Activated CD4-positive, alpha-beta memory T cell treated with anti-CD3 and anti-CD28 coated beads, Interleukin-2, amount 10 ng/mL, durations not matched to agents 7 days and 5 days (primary cell): ENCODE results near the gene GATA2. TPM values are rescaled to one million over a fixed set of nuclear protein-coding genes. Genes with fewer than 3 reads are reported as not detected.

ENCODE experiments used
- CTCF ChIA-PET: fragments of 350-600 bp; sonication (Branson Sonifier 250); formaldehyde crosslinking; loops from one replicate; lab custom pipeline; 2021; ENCODE audit warnings: antibody characterized with exemption, inconsistent platforms; lab: Charles Lee
- POLR2A ChIA-PET: fragments of 350-600 bp; sonication (Branson Sonifier 250); formaldehyde crosslinking; loops from one replicate; lab custom pipeline; 2021; ENCODE audit warnings: antibody characterized with exemption; lab: Charles Lee
- DNase-seq: peaks from one replicate; pipeline ENCODE4 v3.0.0-alpha.2; 2020
- H3K27ac Mint-ChIP-seq: one replicate; pipeline ENCODE4 v1.8.0; 2021; ENCODE audit warnings: mild to moderate bottlenecking, mixed read lengths
- H3K27me3 Mint-ChIP-seq: one replicate; pipeline ENCODE4 v1.8.0; 2021; ENCODE audit warnings: mixed read lengths
- H3K36me3 Mint-ChIP-seq: one replicate; pipeline ENCODE4 v1.8.0; 2021; ENCODE audit warnings: low read depth, mixed read lengths
- H3K4me1 Mint-ChIP-seq: one replicate; pipeline ENCODE4 v1.8.0; 2021; ENCODE audit warnings: mixed read lengths
- H3K4me3 Mint-ChIP-seq: one replicate; pipeline ENCODE4 v1.8.0; 2021; ENCODE audit warnings: mild to moderate bottlenecking, mixed read lengths
- H3K9me3 Mint-ChIP-seq: one replicate; pipeline ENCODE4 v1.8.0; 2021; ENCODE audit warnings: mixed read lengths
- total RNA-seq, 2 experiments: library from RNA; stranded (reverse); gene quantifications; one replicate each; pipeline ENCODE4 v1.2.3, GENCODE V29; 2021

Gene GATA2
- total RNA-seq, 2 experiments from 2014 or later, result 0.08 to 0.23 TPM

- peaks cover 27% of the 10 kb centered on the region for H3K4me1 Mint-ChIP-seq
- DNase-seq, result no peak
- H3K36me3 Mint-ChIP-seq, result no peaks in the 10 kb centered on the region
- H3K27ac Mint-ChIP-seq, result no peak overlapping the region
- peaks cover 70% of the 10 kb centered on the region for H3K27me3 Mint-ChIP-seq
- POLR2A ChIA-PET, result no interaction called here
- H3K4me3 Mint-ChIP-seq, result peak overlapping the region; percentile 56
- CTCF ChIA-PET, result interaction anchor here (1.5 kb wide), 1 partner anchor 63 kb away, joined by 5 read pairs; no protein-coding TSS in a partner anchor
- no peaks in the 10 kb centered on the region for H3K9me3 Mint-ChIP-seq
Measured at GRCh38 chr3:128489927-128490649, 2.9 kb downstream of the GATA2 start.

GRCh38 chr3:128489674-128489926, 3.4 kb downstream of the GATA2 start:
- POLR2A ChIA-PET, result no interaction called here
- CTCF ChIA-PET, result interaction anchor here (1.5 kb wide), 1 partner anchor 62 kb away, joined by 5 read pairs; no protein-coding TSS in a partner anchor
- no peak for DNase-seq
- no peaks in the 10 kb centered on the region for H3K36me3 Mint-ChIP-seq
- H3K4me1 Mint-ChIP-seq, result peaks cover 27% of the 10 kb centered on the region
- no peak overlapping the region for H3K27ac Mint-ChIP-seq
- H3K27me3 Mint-ChIP-seq, result peaks cover 72% of the 10 kb centered on the region
- no peaks in the 10 kb centered on the region for H3K9me3 Mint-ChIP-seq
- H3K4me3 Mint-ChIP-seq, result peak overlapping the region; percentile 56

- no peaks in the 10 kb centered on the region for H3K9me3 Mint-ChIP-seq
- CTCF ChIA-PET, result interaction anchor here (1.5 kb wide), 1 partner anchor 62 kb away, joined by 5 read pairs; no protein-coding TSS in a partner anchor
- H3K36me3 Mint-ChIP-seq, result no peaks in the 10 kb centered on the region
- peak; percentile 41 for DNase-seq
- peaks cover 72% of the 10 kb centered on the region for H3K27me3 Mint-ChIP-seq
- peak overlapping the region; percentile 53 for H3K4me3 Mint-ChIP-seq
- POLR2A ChIA-PET, result no interaction called here
- peaks cover 27% of the 10 kb centered on the region for H3K4me1 Mint-ChIP-seq
- no peak overlapping the region for H3K27ac Mint-ChIP-seq
Measured at GRCh38 chr3:128488991-128489673, 3.9 kb downstream of the GATA2 start.

- CTCF ChIA-PET, result no interaction called here
- no peak for DNase-seq
- Mint-ChIP-seq H3K36me3 (no peaks in the 10 kb centered on the region), H3K9me3 (no peaks in the 10 kb centered on the region), H3K4me1 (peaks cover 29% of the 10 kb centered on the region), H3K27ac (no peak overlapping the region), H3K4me3 (peak overlapping the region; percentile 53), H3K27me3 (peaks cover 72% of the 10 kb centered on the region)
- POLR2A ChIA-PET, result no interaction called here
Measured at GRCh38 chr3:128488636-128488990, 4.4 kb downstream of the GATA2 start.

- Mint-ChIP-seq H3K27ac (no peak overlapping the region), H3K9me3 (no peaks in the 10 kb centered on the region), H3K4me3 (peak overlapping the region; percentile 24), H3K36me3 (no peaks in the 10 kb centered on the region), H3K27me3 (peaks cover 74% of the 10 kb centered on the region), H3K4me1 (peaks cover 30% of the 10 kb centered on the region)
- no peak for DNase-seq
- CTCF ChIA-PET, result interaction anchor here (1.1 kb wide), 1 partner anchor 11 kb away, joined by 3 read pairs; no protein-coding TSS in a partner anchor
- POLR2A ChIA-PET, result no interaction called here
Measured at GRCh38 chr3:128487813-128488635, 5.0 kb downstream of the GATA2 start.

GRCh38 chr3:128487538-128487812, 5.5 kb downstream of the GATA2 start:
- no peak for DNase-seq
- H3K36me3 Mint-ChIP-seq, result no peaks in the 10 kb centered on the region
- H3K9me3 Mint-ChIP-seq, result no peaks in the 10 kb centered on the region
- H3K4me3 Mint-ChIP-seq, result peak overlapping the region; percentile 65
- POLR2A ChIA-PET, result no interaction called here
- peaks cover 78% of the 10 kb centered on the region for H3K27me3 Mint-ChIP-seq
- peaks cover 30% of the 10 kb centered on the region for H3K4me1 Mint-ChIP-seq
- CTCF ChIA-PET, result interaction anchor here (1.1 kb wide), 1 partner anchor 12 kb away, joined by 3 read pairs; no protein-coding TSS in a partner anchor
- H3K27ac Mint-ChIP-seq, result no peak overlapping the region

GRCh38 chr3:128486681-128487537, 6.1 kb downstream of the GATA2 start:
- ChIA-PET POLR2A (no interaction called here), CTCF (interaction anchor here (1.1 kb wide), 1 partner anchor 12 kb away, joined by 3 read pairs; no protein-coding TSS in a partner anchor)
- Mint-ChIP-seq H3K27me3 (peaks cover 80% of the 10 kb centered on the region), H3K27ac (no peak overlapping the region), H3K4me3 (peak overlapping the region; percentile 65), H3K9me3 (no peaks in the 10 kb centered on the region), H3K4me1 (peaks cover 27% of the 10 kb centered on the region), H3K36me3 (no peaks in the 10 kb centered on the region)
- DNase-seq, result no peak

- POLR2A ChIA-PET, result no interaction called here
- CTCF ChIA-PET, result no interaction called here
- no peak for DNase-seq
- H3K9me3 Mint-ChIP-seq, result no peaks in the 10 kb centered on the region
- H3K4me3 Mint-ChIP-seq, result peak overlapping the region; percentile 65
- no peaks in the 10 kb centered on the region for H3K36me3 Mint-ChIP-seq
- peaks cover 25% of the 10 kb centered on the region for H3K4me1 Mint-ChIP-seq
- H3K27ac Mint-ChIP-seq, result no peak overlapping the region
- peaks cover 75% of the 10 kb centered on the region for H3K27me3 Mint-ChIP-seq
Measured at GRCh38 chr3:128486205-128486628, 6.8 kb downstream of the GATA2 start.

- H3K27ac Mint-ChIP-seq, result no peak overlapping the region
- no peak overlapping the region for H3K4me3 Mint-ChIP-seq
- no peaks in the 10 kb centered on the region for H3K36me3 Mint-ChIP-seq
- ChIA-PET CTCF (no interaction called here), POLR2A (interaction anchor here (1.9 kb wide), 1 partner anchor 9 kb away, joined by 5 read pairs; no protein-coding TSS in a partner anchor)
- no peaks in the 10 kb centered on the region for H3K9me3 Mint-ChIP-seq
- DNase-seq, result no peak
- peaks cover 24% of the 10 kb centered on the region for H3K4me1 Mint-ChIP-seq
- peaks cover 71% of the 10 kb centered on the region for H3K27me3 Mint-ChIP-seq
Measured at GRCh38 chr3:128485282-128486204, 7.5 kb downstream of the GATA2 start.

GRCh38 chr3:128484404-128485281, 8.4 kb downstream of the GATA2 start:
- ChIA-PET POLR2A (interaction anchor here (1.0 to 1.9 kb wide), 2 partner anchors 9 to 13 kb away, joined by 3 to 5 read pairs; no protein-coding TSS in a partner anchor), CTCF (no interaction called here)
- DNase-seq, result no peak
- no peak overlapping the region for H3K27ac Mint-ChIP-seq
- H3K9me3 Mint-ChIP-seq, result no peaks in the 10 kb centered on the region
- no peak overlapping the region for H3K4me3 Mint-ChIP-seq
- peaks cover 19% of the 10 kb centered on the region for H3K4me1 Mint-ChIP-seq
- no peaks in the 10 kb centered on the region for H3K36me3 Mint-ChIP-seq
- peaks cover 66% of the 10 kb centered on the region for H3K27me3 Mint-ChIP-seq
